ENCODE results near the gene ARRB1. TPM values are rescaled to one million over a fixed set of nuclear protein-coding genes. Genes with fewer than 3 reads are reported as not detected.

The ARRB1 gene
- total RNA-seq, result 187 TPM
- long read RNA-seq, transcript ARRB1-201 (15 exons, 1,895 nt), result major isoform, 57 of 197 reads
- long read RNA-seq, transcript ARRB1-202 (16 exons, 3,336 nt), result minor isoform, 37 of 197 reads
- long read RNA-seq, partial matches to known transcripts, result 14 of 197 reads
- long read RNA-seq, other reads (novel, unspliced or antisense), result 89 of 197 reads

DNA sequence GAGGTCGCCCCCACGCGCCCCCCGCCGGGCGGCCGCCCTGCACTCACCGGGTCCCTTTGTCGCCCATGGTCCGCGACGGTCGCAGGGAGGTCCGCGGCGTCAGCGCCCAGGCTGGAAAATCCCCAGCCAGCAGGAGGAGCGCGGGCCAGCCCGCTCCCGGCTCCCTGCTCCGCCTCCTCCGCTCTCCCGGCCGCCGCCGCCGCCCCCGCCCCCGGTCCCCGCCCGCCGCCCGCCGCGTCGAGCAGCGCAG, at the start of gene ARRB1:
ARRB1 (minus strand) TSS at position 121 of the 250 bp plus-strand sequence; CDS start at position 67, 54 bp downstream.
- Histone ChIP-seq H3K27me3 (ENCODE audit: low read depth) (no peaks in the 10 kb centered on the region), H3K4me3 (peak within 1 kb of the TSS; percentile 97), H3K27ac (peak within 1 kb of the TSS; percentile 97), H3K9me3 (no peaks in the 10 kb centered on the region), H3K36me3 (peaks cover 16% of the 10 kb centered on the region), H3K4me1 (peaks cover 49% of the 10 kb centered on the region)
- TF ChIP-seq, protein P1, sequence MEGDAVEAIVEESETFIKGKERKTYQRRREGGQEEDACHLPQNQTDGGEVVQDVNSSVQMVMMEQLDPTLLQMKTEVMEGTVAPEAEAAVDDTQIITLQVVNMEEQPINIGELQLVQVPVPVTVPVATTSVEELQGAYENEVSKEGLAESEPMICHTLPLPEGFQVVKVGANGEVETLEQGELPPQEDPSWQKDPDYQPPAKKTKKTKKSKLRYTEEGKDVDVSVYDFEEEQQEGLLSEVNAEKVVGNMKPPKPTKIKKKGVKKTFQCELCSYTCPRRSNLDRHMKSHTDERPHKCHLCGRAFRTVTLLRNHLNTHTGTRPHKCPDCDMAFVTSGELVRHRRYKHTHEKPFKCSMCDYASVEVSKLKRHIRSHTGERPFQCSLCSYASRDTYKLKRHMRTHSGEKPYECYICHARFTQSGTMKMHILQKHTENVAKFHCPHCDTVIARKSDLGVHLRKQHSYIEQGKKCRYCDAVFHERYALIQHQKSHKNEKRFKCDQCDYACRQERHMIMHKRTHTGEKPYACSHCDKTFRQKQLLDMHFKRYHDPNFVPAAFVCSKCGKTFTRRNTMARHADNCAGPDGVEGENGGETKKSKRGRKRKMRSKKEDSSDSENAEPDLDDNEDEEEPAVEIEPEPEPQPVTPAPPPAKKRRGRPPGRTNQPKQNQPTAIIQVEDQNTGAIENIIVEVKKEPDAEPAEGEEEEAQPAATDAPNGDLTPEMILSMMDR (IDR thresholded peaks at IDR 0.05), result no peak
- no peak for DNase-seq
- peak in 1 of 2 donors; percentile 86 for ATAC-seq
- intact Hi-C loops (cut with DNase I), result no loop called here

DNA sequence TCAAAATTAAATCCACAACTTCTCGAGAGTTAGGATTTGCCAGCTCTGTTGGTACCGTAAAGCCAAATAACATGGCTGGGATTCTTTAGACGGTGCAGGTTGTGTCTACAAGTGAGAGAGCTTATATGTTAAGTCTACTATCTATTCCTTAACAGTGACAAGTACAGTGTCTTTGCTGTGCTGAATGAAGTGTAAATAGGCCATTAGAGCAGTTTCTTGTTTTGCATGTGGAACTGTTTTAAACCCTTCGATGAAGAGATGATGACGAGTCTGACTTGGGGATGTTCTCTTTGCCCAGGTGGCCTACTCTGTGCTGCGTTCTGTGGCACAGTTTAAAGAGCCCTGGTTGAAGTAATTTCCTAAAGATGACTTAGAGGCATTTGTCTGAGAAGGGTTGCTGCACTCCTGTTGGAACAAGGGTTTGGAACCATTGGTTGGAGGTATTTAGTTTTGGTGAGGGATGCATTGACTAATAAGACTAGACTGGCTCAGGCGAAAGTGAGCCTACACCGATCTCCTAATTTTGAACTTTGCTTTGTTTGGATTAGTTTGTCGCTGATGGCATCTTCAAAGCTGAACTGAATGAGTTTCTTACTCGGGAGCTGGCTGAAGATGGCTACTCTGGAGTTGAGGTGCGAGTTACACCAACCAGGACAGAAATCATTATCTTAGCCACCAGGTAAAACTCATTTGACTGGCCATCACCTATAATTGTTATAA, 48.8 kb upstream of the ARRB1 start:
- DNase-seq (no peak), ATAC-seq (peak; percentile 3 to 29)
- Histone ChIP-seq H3K27ac (peak overlapping the region; percentile 95), H3K36me3 (peaks cover 45% of the 10 kb centered on the region), H3K9me3 (no peaks in the 10 kb centered on the region), H3K27me3 (ENCODE audit: low read depth) (no peaks in the 10 kb centered on the region), H3K4me1 (peaks cover 35% of the 10 kb centered on the region), H3K4me3 (peak overlapping the region; percentile 82)
- intact Hi-C loops (cut with DNase I), result no loop called here
- TF ChIP-seq, protein P1 (IDR thresholded peaks at IDR 0.05), result no peak

DNA sequence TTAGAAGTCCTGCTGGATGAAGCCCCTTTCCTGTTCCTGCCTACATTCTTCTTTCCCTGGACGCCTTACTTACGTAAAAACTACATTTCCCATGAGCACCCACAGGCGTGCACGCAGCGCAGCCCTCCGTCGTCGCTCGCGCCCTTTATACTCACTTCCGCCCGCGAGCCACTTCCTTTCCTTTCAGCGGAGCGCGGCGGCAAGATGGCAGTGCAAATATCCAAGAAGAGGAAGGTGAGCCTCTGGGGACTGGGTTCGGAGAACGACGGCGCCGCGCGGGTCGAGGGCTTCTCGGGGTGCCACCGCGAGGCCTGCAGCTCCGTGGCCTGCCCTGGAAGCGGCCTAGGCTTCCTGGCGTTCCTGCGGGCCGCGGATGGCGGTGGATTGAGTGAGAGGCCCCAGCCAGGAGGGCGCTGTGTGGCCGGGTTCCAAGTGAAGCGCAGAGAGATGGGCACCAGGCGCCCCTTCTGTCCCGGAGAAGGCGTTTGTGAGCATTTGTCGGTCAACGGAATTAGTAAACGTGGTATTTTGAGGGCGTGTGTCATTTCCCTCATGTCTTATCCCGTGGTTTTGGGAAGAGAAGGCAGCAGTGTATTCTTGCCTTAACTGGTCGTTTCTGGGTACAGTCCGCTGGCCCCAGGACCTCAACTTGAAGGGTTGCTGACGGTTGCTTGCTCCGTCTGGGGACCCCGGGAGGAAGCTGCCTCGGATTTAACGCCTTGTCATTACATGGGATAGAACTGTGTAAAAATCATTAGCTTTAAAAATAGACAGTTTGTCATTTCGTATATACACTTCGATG, 48.1 kb upstream of the ARRB1 start, which contains the start of gene RPS3:
RPS3 (plus strand) TSS at position 175 of the 802 bp plus-strand sequence; CDS start at position 205, 30 bp downstream.
- H3K36me3 ChIP-seq, result peaks cover 37% of the 10 kb centered on the region
- no peaks in the 10 kb centered on the region for H3K9me3 ChIP-seq
- H3K4me1 ChIP-seq, result peaks cover 35% of the 10 kb centered on the region
- H3K4me3 ChIP-seq, result peak within 1 kb of the TSS; percentile 82
- ATAC-seq (peak; percentile 97 to 98), DNase-seq (peak; percentile 96)
- TF ChIP-seq, protein P1 (IDR thresholded peaks at IDR 0.05), result no peak
- peak within 1 kb of the TSS; percentile 95 for H3K27ac ChIP-seq
- H3K27me3 ChIP-seq (ENCODE audit: low read depth), result no peaks in the 10 kb centered on the region
- intact Hi-C loops (cut with DNase I), result no loop called here

DNA sequence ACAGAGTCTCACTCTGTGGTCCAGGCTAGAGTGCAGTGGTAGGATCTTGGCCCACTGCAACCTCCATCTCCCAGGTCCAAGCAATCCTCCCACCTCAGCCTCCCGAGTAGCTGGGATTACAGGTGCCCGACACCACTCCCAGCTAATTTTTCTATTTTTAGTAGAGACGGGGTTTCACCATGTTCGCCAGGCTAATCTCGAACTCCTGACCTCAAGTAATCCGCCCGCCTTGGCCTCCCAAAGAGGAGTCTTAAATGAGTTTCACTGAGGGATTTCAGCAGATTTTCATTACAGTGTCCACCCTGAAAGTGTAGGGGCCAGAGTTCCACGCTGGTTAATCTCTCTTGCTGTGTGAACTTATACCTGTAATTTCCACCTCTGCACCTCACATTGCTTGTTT, 47.4 kb upstream of the ARRB1 start:
- peak overlapping the region; percentile 82 for H3K4me3 ChIP-seq
- no peak for DNase-seq
- ATAC-seq, result no peak
- TF ChIP-seq, protein P1 (IDR thresholded peaks at IDR 0.05), result no peak
- intact Hi-C loops (cut with DNase I), result no loop called here
- peaks cover 31% of the 10 kb centered on the region for H3K36me3 ChIP-seq
- no peaks in the 10 kb centered on the region for H3K27me3 ChIP-seq (ENCODE audit: low read depth)
- no peak overlapping the region for H3K27ac ChIP-seq
- no peaks in the 10 kb centered on the region for H3K9me3 ChIP-seq
- H3K4me1 ChIP-seq, result peaks cover 35% of the 10 kb centered on the region

DNA sequence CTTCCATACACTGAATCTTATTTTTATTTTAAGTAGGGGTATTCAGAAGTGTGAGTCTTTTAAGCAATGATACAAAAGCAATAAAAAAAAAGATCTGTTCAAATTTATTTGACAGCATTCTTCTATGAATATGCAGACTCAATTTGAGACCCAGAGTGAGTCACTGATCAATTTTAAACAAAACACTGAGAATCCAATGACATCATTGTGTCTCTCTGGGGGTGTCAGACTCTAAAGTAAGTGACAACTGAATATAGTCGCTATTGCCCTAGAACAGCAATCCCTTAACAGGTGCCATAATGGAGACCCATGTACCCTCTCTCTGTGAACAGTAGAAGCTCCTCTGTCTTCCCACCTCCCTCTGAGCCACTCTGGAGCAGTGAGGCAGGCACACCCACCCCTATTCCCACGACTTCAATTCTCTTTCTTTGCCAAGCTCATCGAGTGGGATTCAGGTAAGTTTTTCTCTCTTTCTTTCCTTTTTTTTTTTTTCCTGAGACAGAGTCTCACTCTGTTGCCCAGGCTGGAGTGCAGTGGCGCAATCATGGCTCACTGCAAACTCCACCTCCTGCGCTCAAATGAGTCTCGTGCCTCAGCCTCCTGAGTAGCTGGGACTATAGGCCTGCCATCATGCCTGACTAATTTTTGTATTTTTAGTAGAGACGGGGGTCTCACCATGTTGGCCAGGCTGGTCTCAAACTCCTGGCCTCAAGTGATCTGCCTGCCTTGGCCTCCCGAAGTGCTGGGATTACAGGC, 42.8 kb upstream of the ARRB1 start:
- Histone ChIP-seq H3K4me1 (no peaks in the 10 kb centered on the region), H3K27me3 (ENCODE audit: low read depth) (no peaks in the 10 kb centered on the region), H3K9me3 (no peaks in the 10 kb centered on the region), H3K27ac (no peak overlapping the region), H3K4me3 (no peak overlapping the region), H3K36me3 (no peaks in the 10 kb centered on the region)
- TF ChIP-seq, protein P1 (IDR thresholded peaks at IDR 0.05), result no peak
- ATAC-seq, result no peak
- DNase-seq, result no peak
- intact Hi-C loops (cut with DNase I), result no loop called here

Measured in lower lobe of right lung (tissue), 2 donors.